Sigmoid colon (tissue), 3 donors: ENCODE measurements around the gene EMP3.

Experiments
- CTCF ChIP-seq, 4 experiments: fragments of 450-650 bp in 3 of 4; fragments of 200-600 bp in 1 of 4; IDR thresholded peaks; one replicate each; pipeline ENCODE4 v1.5.1; 2016 to 2019; ENCODE audit warnings: antibody characterized with exemption in 4 of 4, mild to moderate bottlenecking in 3 of 4, moderate library complexity in 2 of 4
- POLR2A ChIP-seq, 2 donors: fragments of 450-650 bp; IDR thresholded peaks; one replicate each; pipeline ENCODE4 v1.6.1; 2016; ENCODE audit warnings: antibody characterized with exemption in 2 of 2, mild to moderate bottlenecking in 2 of 2, moderate library complexity in 2 of 2

- TF ChIP-seq CTCF (IDR thresholded peaks at IDR 0.05) (no peak), POLR2A (IDR thresholded peaks at IDR 0.05) (no peak)
Measured at GRCh38 chr19:48303866-48304265, 21.5 kb upstream of the EMP3 start.
